A549 treated with Hydrocortisone at 1 μM for 4 hours (cell line): ENCODE measurements around the gene OR8H1. TPM values are rescaled to one million over a fixed set of nuclear protein-coding genes. Genes with fewer than 3 reads are reported as not detected.

Source experiments
- total RNA-seq: library from RNA; stranded (reverse); fragments of 200-300 nt; extraction: Qiagen RNA extraction; gene quantifications from 5 replicates; pipeline ENCODE4 v1.2.3, GENCODE V29; 2022

OR8H1 gene
- not detected in 5 replicates for total RNA-seq

GRCh38 chr11:56292154-56292553 lies at the start of gene OR8H1:
TSS of gene OR8H1 (minus strand) at chr11:56292254. CDS start at chr11:56291062, 1,192 bp downstream.

DNA sequence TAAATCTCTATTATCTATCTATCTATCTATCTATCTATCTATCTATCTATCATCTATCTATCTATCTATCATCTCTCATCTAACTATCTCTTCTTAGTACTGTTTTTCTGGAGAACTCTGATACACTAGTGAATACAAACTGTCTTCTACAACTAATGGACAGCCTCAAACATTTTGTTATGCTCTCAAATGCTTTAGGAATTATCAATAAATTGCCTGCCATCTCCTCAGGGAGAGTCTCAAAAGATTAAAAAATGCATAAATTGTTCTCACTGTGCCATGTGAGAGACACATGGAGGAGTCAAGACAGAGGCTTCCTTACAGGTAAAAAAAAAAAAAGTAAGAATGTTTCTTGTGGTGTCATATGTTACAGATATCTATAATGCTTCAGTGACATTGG lies 22.8 kb upstream of the OR8H1 start, which contains the start of gene OR8K3:
OR8K3 (plus strand) TSS at position 301 of the 400 bp plus-strand sequence. CDS start 3,163 bp downstream, outside the sequence.

GRCh38 chr11:56273854-56274253 lies 18.2 kb downstream of the OR8H1 start, which contains the start of gene OR5T1:
TSS of gene OR5T1 (plus strand) at chr11:56274154. CDS start at chr11:56275639, 1,485 bp downstream.

GRCh38 chr11:56251954-56252353 lies 40.1 kb downstream of the OR8H1 start, which contains the start of gene OR5T3:
TSS of gene OR5T3 (plus strand) at chr11:56252254. CDS start at chr11:56252254, 0 bp downstream.

Other genes with a start within 250 kb of the OR8H1 start
- gene OR8I2, start 198.9 kb downstream of the OR8H1 start, total RNA-seq = not detected in 5 replicates
- gene OR8H2, start 188.6 kb downstream of the OR8H1 start, total RNA-seq = not detected in 5 replicates
- not detected in 5 replicates for gene OR8H3, start 169.9 kb downstream of the OR8H1 start, total RNA-seq
- gene OR8J3, start 152.1 kb downstream of the OR8H1 start, total RNA-seq = not detected in 5 replicates
- gene OR8K5, start 131.9 kb downstream of the OR8H1 start, total RNA-seq = not detected in 5 replicates
- not detected in 5 replicates for gene OR5J2, start 115.6 kb downstream of the OR8H1 start, total RNA-seq
- gene OR5T2, start 58.0 kb downstream of the OR8H1 start, total RNA-seq = not detected in 5 replicates
- gene OR5T3, start 40.0 kb downstream of the OR8H1 start, total RNA-seq = not detected in 5 replicates
- gene OR5T1, start 18.1 kb downstream of the OR8H1 start, total RNA-seq = not detected in 5 replicates
- gene OR8K3, start 22.9 kb upstream of the OR8H1 start, total RNA-seq = not detected in 5 replicates
- not detected in 5 replicates for gene OR8K1, start 53.8 kb upstream of the OR8H1 start, total RNA-seq
- gene OR8J1, start 62.0 kb upstream of the OR8H1 start, total RNA-seq = not detected in 5 replicates
- gene OR8U1, start 83.4 kb upstream of the OR8H1 start, total RNA-seq = not detected in 5 replicates
- gene OR5AL1, start 120.4 kb upstream of the OR8H1 start, total RNA-seq = not detected in 5 replicates
- gene OR5M3, start 181.1 kb upstream of the OR8H1 start, total RNA-seq = not detected in 5 replicates
- not detected in 5 replicates for gene OR5M8, start 199.1 kb upstream of the OR8H1 start, total RNA-seq